Activated CD8-positive, alpha-beta memory T cell treated with anti-CD3 and anti-CD28 coated beads, Interleukin-2, amount 50 U/mL, for 48 hours (primary cell): ENCODE data around the gene SRRM5.
"Not testable (repeated sequence)": the region's sequence is repeated elsewhere in the genome, so short reads cannot be mapped to it uniquely, and the experiment has no call there.

ENCODE experiments used
- DNase-seq: peaks from one replicate; pipeline ENCODE4 v3.0.0-alpha.2; 2020

The SRRM5 gene

DNA sequence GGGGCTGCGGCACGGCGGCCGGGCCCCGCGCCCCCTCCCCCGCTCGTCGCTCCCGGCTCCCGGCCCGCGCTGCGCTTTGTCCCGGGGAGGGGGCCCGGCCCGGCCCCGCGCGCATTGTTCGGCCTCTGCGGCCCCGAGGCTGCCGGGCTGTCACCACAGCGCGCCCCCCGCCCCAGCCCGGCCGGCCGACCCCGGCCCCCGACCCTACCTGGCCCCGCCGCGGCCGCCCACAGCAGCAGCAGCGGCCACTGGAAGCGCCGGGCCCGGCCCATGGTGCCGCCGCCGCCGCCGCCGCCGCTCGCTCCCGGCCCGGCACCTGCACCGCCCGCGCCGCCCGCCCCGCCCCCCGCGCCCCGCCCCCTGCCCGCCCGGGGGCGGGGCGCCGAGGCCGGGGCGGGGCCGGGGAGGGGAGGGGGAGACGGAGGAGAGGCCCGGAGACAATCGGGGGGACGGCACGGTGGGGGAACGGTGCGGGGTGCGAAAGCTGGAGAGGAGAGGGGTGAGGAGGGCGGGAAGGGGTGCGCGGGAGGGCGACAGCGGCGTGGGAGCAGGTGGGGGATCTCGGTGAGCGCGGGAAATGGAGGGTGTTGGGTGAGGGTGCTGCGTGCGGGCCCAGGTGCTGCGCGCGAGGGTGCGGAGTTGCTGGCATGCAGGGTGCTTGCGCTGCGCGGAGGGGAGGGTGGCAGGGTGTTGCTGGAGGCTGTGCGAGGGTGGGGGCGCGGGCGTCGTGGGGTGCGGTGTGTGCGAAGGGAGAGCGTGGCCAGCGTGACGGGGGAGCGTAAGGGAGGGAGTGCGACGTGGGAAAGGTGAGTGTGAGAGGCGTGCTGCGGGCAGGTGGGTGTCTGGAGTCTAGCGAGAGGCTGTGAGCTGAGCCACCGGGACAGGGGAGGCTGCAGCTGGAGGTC lies 27.9 kb downstream of the SRRM5 start, which contains the start of gene CADM4:
Gene CADM4, minus strand, starts transcription at position 332 of the 905 bp plus-strand sequence. Its CDS starts 60 bp downstream, at position 272.
- peak; percentile 73 for DNase-seq

DNA sequence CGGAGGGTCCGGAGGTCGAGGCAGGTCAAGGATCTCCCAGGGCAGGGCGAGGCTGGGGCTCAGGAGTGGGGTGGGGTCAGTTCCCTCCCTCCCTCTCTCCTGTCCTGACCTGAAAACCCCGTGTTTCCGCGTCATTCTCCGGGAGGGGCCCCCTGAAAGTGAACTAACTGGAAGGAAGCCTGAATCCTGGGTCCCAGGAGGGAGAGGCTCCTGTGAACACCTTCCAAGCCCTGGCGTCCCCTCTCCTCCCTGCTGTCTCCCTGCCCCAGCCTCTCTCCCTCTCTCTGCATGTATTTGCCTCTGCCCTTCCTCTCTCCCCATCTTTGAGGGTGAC lies 28.5 kb downstream of the SRRM5 start:
- no peak for DNase-seq

DNA sequence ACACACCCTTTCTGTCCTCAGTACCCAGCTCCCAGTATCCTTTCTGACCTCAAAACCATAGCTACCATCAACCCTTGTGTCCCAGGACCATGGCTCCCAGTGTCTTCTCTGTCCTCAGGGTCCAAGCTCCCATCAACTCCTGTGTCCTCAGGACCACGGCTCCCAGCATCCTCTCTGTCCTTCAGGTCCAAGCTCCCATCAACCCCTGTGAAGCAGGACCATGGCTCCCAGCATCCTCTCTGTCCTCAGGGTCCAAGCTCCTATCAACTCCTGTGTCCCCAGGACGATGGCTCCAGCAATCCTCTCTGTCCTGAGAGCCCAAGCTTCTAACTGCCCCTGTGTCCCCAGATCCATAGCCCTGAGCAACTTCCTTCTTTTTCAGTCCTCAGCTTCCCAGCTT lies 29.4 kb downstream of the SRRM5 start:
- DNase-seq: no peak

DNA sequence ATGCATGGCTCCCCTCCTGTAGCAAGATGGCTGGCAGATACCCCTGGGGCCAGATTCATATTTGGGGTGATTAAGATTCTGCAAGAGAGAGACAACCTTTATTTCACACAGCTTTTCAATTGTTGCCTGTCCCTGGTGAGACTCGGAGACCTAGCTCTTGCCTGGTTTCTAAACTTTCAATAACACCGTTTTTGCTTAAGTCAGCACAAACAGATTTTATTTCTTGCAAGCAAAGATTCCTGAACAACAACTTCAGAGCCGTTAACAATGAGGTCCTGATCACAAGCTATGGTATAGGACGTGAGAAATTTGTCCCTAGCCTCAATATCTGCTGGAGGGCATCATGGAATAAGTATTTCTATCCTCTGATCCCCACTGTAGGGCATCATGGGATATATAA lies 30.6 kb downstream of the SRRM5 start:
- no peak for DNase-seq

DNA sequence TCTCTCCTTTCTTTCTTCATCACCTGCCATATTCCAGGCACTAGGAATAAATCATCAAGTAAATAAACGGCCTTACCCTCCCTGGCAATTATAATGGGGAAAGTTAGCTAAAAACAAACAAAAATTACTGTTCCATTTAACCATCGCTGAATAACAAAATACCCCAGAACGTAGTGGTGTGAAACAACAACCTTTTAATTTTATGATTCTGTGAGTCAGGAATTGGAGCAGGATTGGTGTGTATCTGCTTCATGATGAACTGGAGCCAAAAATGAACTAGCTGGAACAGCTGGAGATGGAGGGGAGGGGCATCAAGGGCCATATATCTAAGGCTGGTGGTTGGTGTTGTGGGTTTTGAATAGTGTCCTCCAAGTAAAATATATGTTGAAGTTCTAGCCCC lies 31.4 kb downstream of the SRRM5 start:
- DNase-seq: no peak

DNA sequence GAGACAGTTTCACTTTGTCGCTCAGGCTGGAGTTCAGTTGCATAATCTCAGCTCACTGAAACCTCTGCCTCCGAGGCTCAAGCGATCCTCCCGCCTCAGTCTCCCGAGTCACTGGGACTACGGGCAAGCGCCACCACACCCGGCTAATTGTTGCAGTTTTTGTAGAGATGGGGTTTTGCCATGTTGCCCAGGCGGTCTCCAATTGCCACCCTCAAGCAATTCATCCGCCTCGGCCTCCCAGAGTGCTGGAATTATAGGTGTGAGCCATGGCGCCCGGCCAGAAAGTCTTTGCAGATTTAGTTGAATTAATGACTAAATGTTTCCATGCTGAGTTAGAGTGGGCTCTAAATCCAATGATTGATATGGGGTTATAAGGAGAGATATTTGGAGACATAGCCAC lies 32.3 kb downstream of the SRRM5 start:
- DNase-seq: no peak

DNA sequence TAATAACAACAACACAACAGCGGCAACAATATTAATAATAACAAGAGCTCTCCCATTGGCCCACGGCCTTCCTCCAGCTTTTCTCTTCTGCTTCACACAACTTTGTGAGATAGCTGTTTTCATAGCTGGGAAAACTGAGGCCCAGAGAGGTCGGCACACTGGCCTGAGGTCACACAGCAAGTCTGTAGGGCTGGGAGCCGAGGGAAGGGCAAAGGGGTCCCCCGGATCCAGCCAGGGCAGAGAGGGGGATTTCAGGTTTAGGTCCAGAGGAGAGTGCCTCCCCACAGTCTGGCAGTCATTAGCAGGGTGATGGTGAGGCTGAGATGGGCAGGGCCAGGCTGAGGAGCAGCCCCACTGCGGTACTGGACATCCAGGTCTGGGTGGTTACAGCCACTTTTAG lies 36.7 kb downstream of the SRRM5 start:
- no peak for DNase-seq

DNA sequence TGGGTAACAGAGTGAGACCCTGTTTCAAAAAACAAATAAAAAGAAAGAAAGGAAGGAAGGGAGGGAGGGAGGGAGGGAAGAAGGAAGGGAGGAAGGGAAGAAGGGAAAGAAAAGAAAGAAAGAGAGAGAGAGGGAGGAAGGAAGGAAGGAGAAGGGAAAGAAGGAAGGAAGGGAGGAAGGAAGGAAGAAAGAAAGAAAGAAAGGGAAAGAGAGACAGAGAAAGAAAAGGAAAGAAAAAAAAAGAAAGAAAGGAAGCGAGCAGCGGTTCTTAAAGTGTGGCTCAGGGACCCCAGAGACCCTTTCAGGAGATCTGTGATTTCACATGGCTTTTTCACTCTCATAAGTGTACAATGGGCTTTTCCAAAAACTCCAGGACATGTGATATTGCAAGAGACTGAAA lies 37.6 kb downstream of the SRRM5 start:
- no peak for DNase-seq

DNA sequence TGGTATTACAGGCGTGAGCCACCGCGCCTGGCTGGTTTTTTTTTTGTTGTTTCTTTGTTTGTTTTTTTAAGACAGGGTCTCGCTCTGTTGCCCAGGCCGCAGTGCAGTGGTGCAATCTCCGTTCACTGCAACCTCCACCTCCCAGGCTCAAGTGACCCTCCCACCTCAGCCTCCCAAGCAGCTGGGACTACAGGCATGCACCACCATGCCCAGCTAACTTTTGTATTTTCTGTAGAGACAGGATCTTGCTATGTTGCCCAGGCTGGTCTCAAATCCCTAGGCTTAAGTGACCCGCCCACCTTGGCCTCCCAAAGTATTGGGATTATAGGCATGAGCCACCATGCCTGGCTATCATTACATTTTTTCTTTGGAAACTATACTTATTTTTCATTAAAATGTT lies 38.4 kb downstream of the SRRM5 start:
- DNase-seq: not testable (repeated sequence)

DNA sequence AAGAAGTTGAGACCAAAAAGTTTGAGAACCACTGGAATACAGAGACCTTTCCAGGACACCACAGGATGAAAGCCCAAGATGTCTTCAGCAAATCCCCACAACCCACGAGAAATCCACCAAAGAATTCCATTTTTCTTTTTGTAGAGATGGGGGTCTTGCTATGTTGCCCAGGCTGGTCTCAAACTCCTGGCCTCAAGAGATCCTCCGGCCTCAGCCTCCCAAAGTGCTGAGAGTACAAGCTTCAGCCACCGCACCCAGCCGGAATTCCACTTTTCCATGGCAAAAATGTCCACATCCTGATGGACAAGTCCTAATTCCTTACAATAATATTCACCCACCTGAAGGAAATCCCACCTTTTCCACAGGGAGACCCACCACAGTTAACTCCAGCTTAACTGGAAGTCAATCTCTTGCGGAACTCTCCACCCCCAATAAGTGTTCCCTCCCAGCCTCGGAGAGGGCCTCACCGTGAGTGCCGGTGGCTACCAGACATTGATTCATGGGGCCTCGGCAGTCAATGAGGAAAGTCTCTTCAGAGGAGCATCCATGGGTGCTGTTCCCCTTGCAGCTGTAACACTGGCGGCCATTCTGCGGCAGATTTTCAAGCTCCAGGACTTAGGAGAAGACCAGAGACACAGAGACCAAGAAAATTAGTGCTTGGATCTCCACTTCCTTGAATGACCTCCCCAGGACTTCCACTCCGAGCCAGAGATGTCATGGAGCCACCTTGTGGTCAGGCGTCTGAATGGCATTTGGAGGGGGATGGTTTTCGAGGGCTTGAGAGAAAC lies 40.1 kb downstream of the SRRM5 start:
- DNase-seq: peak; percentile 57

DNA sequence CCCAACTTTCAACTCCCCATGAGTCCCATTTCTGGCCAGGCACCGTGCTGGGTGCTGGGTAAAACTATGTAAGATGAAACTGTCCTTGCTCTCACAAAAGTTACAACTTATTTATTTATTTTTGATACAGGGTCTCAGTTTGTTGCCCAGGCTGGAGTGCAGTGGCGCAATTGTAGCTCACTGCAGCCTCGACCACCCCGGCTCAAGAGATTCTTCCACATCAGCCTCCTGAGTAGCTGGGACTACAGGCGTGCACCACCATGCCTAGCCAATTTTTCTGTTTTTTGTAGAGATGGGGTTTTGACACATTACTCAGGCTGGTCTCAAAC lies 40.6 kb downstream of the SRRM5 start:
- no peak for DNase-seq

DNA sequence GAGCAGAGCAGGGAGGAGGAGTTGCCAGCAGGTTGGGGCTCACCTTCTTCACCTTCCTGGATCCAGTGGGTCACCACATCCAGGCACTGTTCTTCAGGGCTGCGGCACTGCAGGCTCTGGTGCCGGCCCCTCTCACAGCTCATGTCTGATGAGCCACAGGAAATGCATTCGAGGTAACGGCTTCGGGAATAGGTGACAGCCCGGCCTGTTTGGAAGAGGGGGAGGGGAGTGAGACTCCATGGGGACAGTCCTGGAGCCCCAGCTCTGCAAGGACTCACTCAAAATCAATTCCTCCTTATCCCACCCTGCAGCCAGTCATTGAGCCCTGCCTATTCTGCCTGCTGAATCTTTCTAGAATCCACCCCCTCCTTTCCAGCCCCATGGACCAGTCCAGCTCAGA lies 44.5 kb downstream of the SRRM5 start:
- DNase-seq: no peak

DNA sequence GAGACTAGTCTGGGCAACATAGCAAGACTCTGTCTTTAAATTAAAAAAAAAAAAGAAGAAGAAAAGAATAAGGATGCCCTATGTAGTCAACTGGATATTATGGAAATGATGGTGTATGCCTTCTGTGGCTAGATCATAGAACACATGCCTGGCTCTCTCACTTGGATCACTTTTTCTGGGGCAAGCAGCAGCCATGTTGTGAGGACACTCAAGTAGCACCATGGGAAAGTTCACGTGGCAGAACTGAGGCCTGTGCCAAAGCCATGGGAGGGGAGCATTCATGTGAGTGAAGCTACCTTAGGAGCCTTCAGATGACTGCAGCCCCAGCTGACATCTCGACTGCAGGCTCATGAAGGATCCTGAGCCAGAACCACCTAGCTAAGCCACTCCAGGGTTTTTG lies 46.1 kb downstream of the SRRM5 start:
- DNase-seq: no peak

DNA sequence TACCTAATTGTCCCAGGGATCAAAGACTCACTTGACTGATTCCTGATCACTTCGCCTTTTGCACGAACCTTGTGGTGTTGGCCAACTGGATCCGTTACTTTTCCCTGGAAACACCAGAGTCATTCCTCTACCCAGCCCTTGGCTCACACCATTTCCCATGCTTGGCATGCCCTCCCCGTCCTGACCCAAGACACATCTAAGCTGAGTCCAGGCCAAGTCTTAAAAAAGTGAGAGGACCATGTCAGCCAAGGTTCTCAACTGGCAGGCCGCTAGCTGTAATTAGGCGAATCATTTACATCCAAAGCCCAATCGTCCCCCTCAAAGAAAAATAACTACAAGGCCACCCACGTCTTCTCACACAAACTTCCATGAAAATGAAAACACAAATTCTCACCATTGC lies 46.6 kb downstream of the SRRM5 start:
- DNase-seq: no peak

DNA sequence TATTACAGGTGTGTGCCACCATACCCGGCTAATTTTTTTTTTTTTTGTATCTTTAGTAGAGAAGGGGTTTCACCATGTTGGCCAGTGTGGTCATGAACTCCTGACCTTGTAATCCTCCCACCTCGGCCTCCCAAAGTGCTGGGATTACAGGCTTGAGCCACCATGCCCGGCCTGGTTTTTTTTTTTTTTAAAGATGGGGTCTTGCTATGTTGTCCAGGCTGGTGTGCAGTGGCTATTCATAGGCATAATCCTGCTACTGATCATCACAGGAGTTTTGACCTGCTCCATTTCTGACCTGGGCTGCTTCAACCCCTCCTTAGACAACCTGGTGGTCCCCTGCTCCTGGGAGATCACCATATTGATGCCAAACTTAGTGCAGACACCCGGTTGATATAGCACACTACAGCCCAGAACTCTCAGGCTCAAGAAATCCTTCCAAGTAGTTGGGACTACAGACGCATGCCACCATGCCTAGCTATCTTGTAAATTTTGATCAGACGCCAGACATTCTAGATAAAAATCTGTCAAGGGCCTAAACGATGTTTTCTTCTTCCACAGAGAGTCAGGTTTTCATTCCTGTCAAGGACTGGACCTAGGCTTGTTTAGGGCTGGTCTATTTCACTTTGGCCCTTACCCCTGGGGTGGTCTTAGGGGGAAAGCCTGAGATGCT lies 48.5 kb downstream of the SRRM5 start:
- no peak for DNase-seq

DNA sequence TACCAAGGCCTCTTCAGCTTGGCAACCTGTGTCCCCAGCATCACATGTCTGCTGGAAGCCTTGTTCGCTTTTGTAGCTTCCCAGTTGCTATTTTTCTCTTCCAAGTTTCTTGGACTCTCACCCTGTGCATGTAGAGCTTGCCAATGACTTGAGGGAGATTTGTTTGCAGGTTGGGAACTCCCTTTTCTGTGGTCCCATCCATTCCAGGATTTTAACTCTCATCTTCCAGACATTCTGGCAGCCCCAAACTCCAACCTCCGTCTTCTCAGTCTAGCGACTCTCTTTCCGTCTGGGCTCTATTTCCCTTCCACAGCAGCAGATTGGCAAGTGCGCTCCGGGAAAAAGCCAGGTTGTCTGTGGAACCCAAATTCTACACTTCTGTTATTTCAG lies 49.1 kb downstream of the SRRM5 start:
- no peak for DNase-seq

DNA sequence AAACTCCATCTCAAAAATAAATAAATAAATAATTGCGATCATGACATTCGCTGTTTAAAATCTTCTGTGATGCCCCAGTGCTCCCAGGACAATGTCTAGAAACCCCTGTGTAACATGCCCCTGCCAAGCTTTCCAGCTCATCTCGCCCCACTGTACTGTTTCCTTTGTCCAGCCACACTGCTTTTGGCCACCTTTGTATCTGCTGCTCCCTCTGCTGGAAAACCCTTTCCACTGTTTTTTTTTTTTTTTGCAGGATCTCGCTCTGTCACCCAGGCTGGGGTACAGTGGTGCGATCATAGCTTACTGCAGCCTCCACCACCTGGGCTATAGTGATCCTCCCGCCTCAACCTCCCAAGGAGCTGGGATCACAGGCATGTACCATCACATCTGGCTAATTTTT lies 50.6 kb downstream of the SRRM5 start:
- no peak for DNase-seq

DNA sequence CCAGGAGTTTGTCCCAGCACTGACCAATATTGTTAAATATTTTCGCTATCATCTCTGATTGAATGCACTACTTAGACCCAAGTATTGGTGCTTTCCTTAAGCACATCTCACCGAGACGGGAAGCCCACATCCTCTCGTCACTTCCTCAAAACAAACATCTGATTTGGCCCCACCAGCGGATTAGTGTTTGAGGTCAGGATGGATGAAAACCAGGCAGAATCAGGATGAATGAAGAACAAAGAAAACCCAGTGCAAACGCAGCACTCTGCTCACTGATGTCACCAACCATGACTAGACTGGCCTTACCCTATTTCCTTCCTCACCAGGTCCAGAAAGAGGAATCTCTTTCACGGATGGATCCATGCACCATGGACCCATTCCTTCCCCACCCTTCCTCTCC lies 52.1 kb downstream of the SRRM5 start:
- no peak for DNase-seq
